ENCODE data around the gene SVOP.

The SVOP gene

DNA sequence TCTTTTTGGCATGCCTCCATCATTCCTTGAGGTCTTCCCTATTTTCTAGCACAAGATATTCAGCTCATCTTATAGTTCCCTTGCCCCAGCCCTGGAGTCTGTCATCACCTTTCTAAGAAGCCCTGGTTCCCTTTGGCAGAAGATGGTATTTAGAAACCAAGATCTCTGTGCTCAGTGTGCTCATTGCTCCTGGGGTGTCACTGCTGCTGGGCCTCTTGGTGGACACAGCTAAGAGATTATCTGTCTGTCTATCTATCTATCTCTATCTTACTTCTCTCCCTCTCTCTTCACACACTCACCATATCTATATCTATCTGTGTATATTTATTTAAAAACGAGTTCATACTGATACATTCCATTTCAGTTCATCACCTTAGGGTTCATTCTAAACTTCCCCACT is 73.8 kb downstream of the SVOP start:
- H3K9ac ChIP-seq (ENCODE audit: low read length): no peak overlapping the region
- H3K27ac ChIP-seq (ENCODE audit: low read depth, low read length): no peak overlapping the region
- no peaks in the 10 kb centered on the region for H3K27me3 ChIP-seq (ENCODE audit: control insufficient read depth in 1 of 2, insufficient read depth in 2 of 2, low read length in 2 of 2)
- no peaks in the 10 kb centered on the region for H3K36me3 ChIP-seq (ENCODE audit: insufficient read depth, low read length)
- peaks cover 5% of the 10 kb centered on the region for H3K4me1 ChIP-seq (ENCODE audit: insufficient read depth, low read length)
- no peaks in the 10 kb centered on the region for H3K9me3 ChIP-seq (ENCODE audit: low read length)
- no peak overlapping the region for H3K4me3 ChIP-seq (ENCODE audit: low read depth in 1 of 2, low read length in 2 of 2)

GRCh38 chr12:108940138-108940537 is 80.7 kb downstream of the SVOP start:
- H3K27ac ChIP-seq (ENCODE audit: low read depth, low read length): no peak overlapping the region
- no peak overlapping the region for H3K9ac ChIP-seq (ENCODE audit: low read length)
- no peak overlapping the region for H3K4me3 ChIP-seq (ENCODE audit: low read depth in 1 of 2, low read length in 2 of 2)
- H3K4me1 ChIP-seq (ENCODE audit: insufficient read depth, low read length): no peaks in the 10 kb centered on the region
- no peaks in the 10 kb centered on the region for H3K27me3 ChIP-seq (ENCODE audit: control insufficient read depth in 1 of 2, insufficient read depth in 2 of 2, low read length in 2 of 2)
- H3K36me3 ChIP-seq (ENCODE audit: insufficient read depth, low read length): no peaks in the 10 kb centered on the region
- H3K9me3 ChIP-seq (ENCODE audit: low read length): no peaks in the 10 kb centered on the region

GRCh38 chr12:108939594-108939993 is 81.3 kb downstream of the SVOP start:
- Histone ChIP-seq H3K9ac (ENCODE audit: low read length) (no peak overlapping the region), H3K4me1 (ENCODE audit: insufficient read depth, low read length) (no peaks in the 10 kb centered on the region), H3K4me3 (ENCODE audit: low read depth in 1 of 2, low read length in 2 of 2) (no peak overlapping the region), H3K27me3 (ENCODE audit: control insufficient read depth in 1 of 2, insufficient read depth in 2 of 2, low read length in 2 of 2) (no peaks in the 10 kb centered on the region), H3K36me3 (ENCODE audit: insufficient read depth, low read length) (no peaks in the 10 kb centered on the region), H3K9me3 (ENCODE audit: low read length) (no peaks in the 10 kb centered on the region), H3K27ac (ENCODE audit: low read depth, low read length) (no peak overlapping the region)

DNA sequence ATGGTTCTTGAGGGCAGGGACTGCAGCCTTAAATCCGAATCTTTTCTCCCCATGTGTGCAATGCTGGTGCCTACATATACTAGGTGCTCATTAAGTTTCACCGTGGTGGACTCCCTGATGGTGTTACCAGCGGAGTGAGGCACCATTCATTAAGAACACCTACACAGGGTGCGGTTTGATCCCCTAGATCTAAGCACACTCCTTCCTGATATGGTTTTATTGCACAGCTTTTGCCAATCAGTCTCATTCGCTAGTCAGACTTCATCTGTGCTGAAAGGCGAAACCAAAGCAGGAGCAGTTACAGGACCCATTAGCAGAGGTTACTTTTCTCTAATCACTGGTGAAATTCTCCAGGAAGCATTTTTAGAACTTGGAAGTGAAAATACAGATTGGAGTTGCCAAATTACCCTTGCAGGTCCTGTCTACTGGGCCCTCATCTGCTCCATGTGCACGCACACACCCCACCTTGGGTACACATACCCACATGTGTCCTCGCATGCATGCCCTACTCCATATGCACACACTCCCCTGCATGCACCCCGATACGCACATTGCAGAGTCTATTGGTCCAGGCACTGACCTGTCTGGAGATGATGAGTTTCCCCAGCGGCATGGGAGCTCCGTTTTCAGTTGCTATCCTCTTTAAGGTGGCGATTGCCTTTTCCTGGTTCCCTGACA is 82.5 kb downstream of the SVOP start:
- Histone ChIP-seq H3K9me3 (ENCODE audit: low read length) (no peaks in the 10 kb centered on the region), H3K27me3 (ENCODE audit: control insufficient read depth in 1 of 2, insufficient read depth in 2 of 2, low read length in 2 of 2) (no peaks in the 10 kb centered on the region), H3K4me3 (ENCODE audit: low read depth in 1 of 2, low read length in 2 of 2) (no peak overlapping the region), H3K9ac (ENCODE audit: low read length) (no peak overlapping the region), H3K4me1 (ENCODE audit: insufficient read depth, low read length) (no peaks in the 10 kb centered on the region), H3K27ac (ENCODE audit: low read depth, low read length) (no peak overlapping the region), H3K36me3 (ENCODE audit: insufficient read depth, low read length) (no peaks in the 10 kb centered on the region)

- H3K4me3 ChIP-seq (ENCODE audit: low read depth in 1 of 2, low read length in 2 of 2): no peak overlapping the region
- no peak overlapping the region for H3K27ac ChIP-seq (ENCODE audit: low read depth, low read length)
- H3K9me3 ChIP-seq (ENCODE audit: low read length): no peaks in the 10 kb centered on the region
- no peaks in the 10 kb centered on the region for H3K27me3 ChIP-seq (ENCODE audit: control insufficient read depth in 1 of 2, insufficient read depth in 2 of 2, low read length in 2 of 2)
- no peaks in the 10 kb centered on the region for H3K36me3 ChIP-seq (ENCODE audit: insufficient read depth, low read length)
- no peaks in the 10 kb centered on the region for H3K4me1 ChIP-seq (ENCODE audit: insufficient read depth, low read length)
- H3K9ac ChIP-seq (ENCODE audit: low read length): no peak overlapping the region
Measured at GRCh38 chr12:108935159-108935763, 85.6 kb downstream of the SVOP start.

DNA sequence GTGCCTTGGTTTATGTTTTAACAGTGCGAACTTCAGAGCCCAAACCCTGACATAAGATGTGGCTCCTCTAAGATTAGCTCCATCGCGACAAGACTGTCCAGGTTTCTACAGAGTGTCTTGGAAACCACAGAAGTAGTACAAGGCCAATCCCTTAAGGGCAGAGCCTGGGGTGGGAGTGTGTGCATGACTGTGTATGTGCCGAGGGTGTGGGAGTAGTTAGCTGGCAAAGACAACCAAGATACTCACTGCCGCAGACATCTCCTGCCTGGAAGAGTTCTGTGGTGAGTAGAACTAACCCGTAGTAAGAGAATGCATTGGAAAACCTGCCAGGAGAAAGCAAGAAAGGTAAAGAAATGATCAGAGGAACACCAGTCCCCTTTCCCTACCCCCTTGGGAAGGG is 86.9 kb downstream of the SVOP start:
- Histone ChIP-seq H3K36me3 (ENCODE audit: insufficient read depth, low read length) (no peaks in the 10 kb centered on the region), H3K27me3 (ENCODE audit: control insufficient read depth in 1 of 2, insufficient read depth in 2 of 2, low read length in 2 of 2) (no peaks in the 10 kb centered on the region), H3K4me1 (ENCODE audit: insufficient read depth, low read length) (no peaks in the 10 kb centered on the region), H3K9ac (ENCODE audit: low read length) (no peak overlapping the region), H3K9me3 (ENCODE audit: low read length) (no peaks in the 10 kb centered on the region), H3K27ac (ENCODE audit: low read depth, low read length) (no peak overlapping the region), H3K4me3 (ENCODE audit: low read depth in 1 of 2, low read length in 2 of 2) (no peak overlapping the region)

DNA sequence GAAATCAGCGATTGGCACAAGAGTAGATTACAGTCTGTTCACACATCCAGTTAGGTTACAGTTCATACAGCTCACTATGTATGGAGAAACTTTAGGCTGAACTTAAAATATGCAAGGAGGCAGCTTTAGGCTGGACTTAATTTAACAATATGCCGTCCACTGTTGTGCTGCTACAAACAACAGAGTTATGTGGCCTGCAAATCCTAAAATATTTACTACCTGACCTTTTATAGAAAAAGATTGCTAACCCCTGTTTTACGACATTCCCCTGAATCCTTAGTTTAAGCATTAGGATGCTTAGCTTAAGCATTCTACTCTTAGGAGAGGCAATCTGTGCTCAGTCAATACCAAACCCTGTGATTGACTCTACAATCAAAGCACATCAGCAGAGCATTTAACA is 90.1 kb downstream of the SVOP start:
- no peaks in the 10 kb centered on the region for H3K27me3 ChIP-seq (ENCODE audit: control insufficient read depth in 1 of 2, insufficient read depth in 2 of 2, low read length in 2 of 2)
- H3K9ac ChIP-seq (ENCODE audit: low read length): no peak overlapping the region
- no peaks in the 10 kb centered on the region for H3K36me3 ChIP-seq (ENCODE audit: insufficient read depth, low read length)
- no peaks in the 10 kb centered on the region for H3K9me3 ChIP-seq (ENCODE audit: low read length)
- no peak overlapping the region for H3K27ac ChIP-seq (ENCODE audit: low read depth, low read length)
- H3K4me1 ChIP-seq (ENCODE audit: insufficient read depth, low read length): no peaks in the 10 kb centered on the region
- H3K4me3 ChIP-seq (ENCODE audit: low read depth in 1 of 2, low read length in 2 of 2): no peak overlapping the region

- Histone ChIP-seq H3K4me1 (ENCODE audit: insufficient read depth, low read length) (no peaks in the 10 kb centered on the region), H3K36me3 (ENCODE audit: insufficient read depth, low read length) (no peaks in the 10 kb centered on the region), H3K4me3 (ENCODE audit: low read depth in 1 of 2, low read length in 2 of 2) (no peak overlapping the region), H3K9ac (ENCODE audit: low read length) (no peak overlapping the region), H3K9me3 (ENCODE audit: low read length) (no peaks in the 10 kb centered on the region), H3K27me3 (ENCODE audit: control insufficient read depth in 1 of 2, insufficient read depth in 2 of 2, low read length in 2 of 2) (no peaks in the 10 kb centered on the region), H3K27ac (ENCODE audit: low read depth, low read length) (no peak overlapping the region)
Measured at GRCh38 chr12:108930155-108930554, 90.7 kb downstream of the SVOP start.

GRCh38 chr12:108928695-108929094 is 92.2 kb downstream of the SVOP start:
- Histone ChIP-seq H3K4me1 (ENCODE audit: insufficient read depth, low read length) (no peaks in the 10 kb centered on the region), H3K9ac (ENCODE audit: low read length) (no peak overlapping the region), H3K4me3 (ENCODE audit: low read depth in 1 of 2, low read length in 2 of 2) (no peak overlapping the region), H3K27me3 (ENCODE audit: control insufficient read depth in 1 of 2, insufficient read depth in 2 of 2, low read length in 2 of 2) (no peaks in the 10 kb centered on the region), H3K27ac (ENCODE audit: low read depth, low read length) (no peak overlapping the region), H3K9me3 (ENCODE audit: low read length) (no peaks in the 10 kb centered on the region), H3K36me3 (ENCODE audit: insufficient read depth, low read length) (no peaks in the 10 kb centered on the region)

GRCh38 chr12:108922918-108923317 is 98.0 kb downstream of the SVOP start:
- Histone ChIP-seq H3K27ac (ENCODE audit: low read depth, low read length) (no peak overlapping the region), H3K9ac (ENCODE audit: low read length) (no peak overlapping the region), H3K27me3 (ENCODE audit: control insufficient read depth in 1 of 2, insufficient read depth in 2 of 2, low read length in 2 of 2) (no peaks in the 10 kb centered on the region), H3K4me1 (ENCODE audit: insufficient read depth, low read length) (no peaks in the 10 kb centered on the region), H3K36me3 (ENCODE audit: insufficient read depth, low read length) (no peaks in the 10 kb centered on the region), H3K4me3 (ENCODE audit: low read depth in 1 of 2, low read length in 2 of 2) (no peak overlapping the region), H3K9me3 (ENCODE audit: low read length) (no peaks in the 10 kb centered on the region)

GRCh38 chr12:108921946-108922345 is 98.9 kb downstream of the SVOP start:
- H3K27ac ChIP-seq (ENCODE audit: low read depth, low read length): no peak overlapping the region

More at GRCh38 chr12:108921946-108922345, 98.9 kb downstream of the SVOP start:
- H3K4me1 ChIP-seq (ENCODE audit: insufficient read depth, low read length): no peaks in the 10 kb centered on the region
- no peaks in the 10 kb centered on the region for H3K36me3 ChIP-seq (ENCODE audit: insufficient read depth, low read length)
- H3K4me3 ChIP-seq (ENCODE audit: low read depth in 1 of 2, low read length in 2 of 2): no peak overlapping the region
- H3K9me3 ChIP-seq (ENCODE audit: low read length): no peaks in the 10 kb centered on the region
- H3K27me3 ChIP-seq (ENCODE audit: control insufficient read depth in 1 of 2, insufficient read depth in 2 of 2, low read length in 2 of 2): no peaks in the 10 kb centered on the region
- H3K9ac ChIP-seq (ENCODE audit: low read length): no peak overlapping the region
